Endometrial microvascular endothelial cells (primary cell): ENCODE results near the gene IL36RN. TPM values are rescaled to one million over a fixed set of nuclear protein-coding genes. Genes with fewer than 3 reads are reported as not detected.
"Not testable (repeated sequence)": the region's sequence is repeated elsewhere in the genome, so short reads cannot be mapped to it uniquely, and the experiment has no call there.

Experiments used
- in situ Hi-C: cut with HindIII; loops from 2 replicates; pipeline ENCODE4 v1.10.0; 2017; ENCODE audit warnings: low sequenced_read_pairs, low pct_unique_long_range_greater_than_20kb; ENCODE audit errors: inconsistent ontology term
- total RNA-seq: library from RNA; depleted of rRNA; stranded (reverse); fragments of >200 nt; gene quantifications from one replicate; pipeline ENCODE4 v1.2.3, GENCODE V29; 2015; ENCODE audit errors: inconsistent ontology term

IL36RN gene
- total RNA-seq, 1 donor from 2014 or later, result not detected

- in situ Hi-C loops, result no loop called here
Observed at GRCh38 chr2:113089916-113090315, 30.9 kb downstream of the IL36RN start.

- in situ Hi-C loops, result no loop called here
Observed at GRCh38 chr2:113091231-113091896, 32.4 kb downstream of the IL36RN start.

GRCh38 chr2:113092864-113093612, 34.0 kb downstream of the IL36RN start:
- in situ Hi-C loops, result no loop called here

GRCh38 chr2:113093613-113093977, 34.6 kb downstream of the IL36RN start:
- in situ Hi-C loops, result no loop called here

- in situ Hi-C loops, result not testable (repeated sequence)
Observed at GRCh38 chr2:113096306-113096705, 37.3 kb downstream of the IL36RN start.

- in situ Hi-C loops, result not testable (repeated sequence)
Observed at GRCh38 chr2:113096842-113097618, 38.0 kb downstream of the IL36RN start.

- in situ Hi-C loops, result no loop called here
Observed at GRCh38 chr2:113098041-113098440, 39.0 kb downstream of the IL36RN start.

GRCh38 chr2:113098532-113098931, 39.5 kb downstream of the IL36RN start:
- in situ Hi-C loops, result no loop called here

- in situ Hi-C loops, result no loop called here
Observed at GRCh38 chr2:113102133-113102532, 43.1 kb downstream of the IL36RN start.

- in situ Hi-C loops, result no loop called here
Observed at GRCh38 chr2:113103277-113103676, 44.3 kb downstream of the IL36RN start.

GRCh38 chr2:113104054-113104611, 45.1 kb downstream of the IL36RN start:
- in situ Hi-C loops, result no loop called here

- in situ Hi-C loops, result no loop called here
Observed at GRCh38 chr2:113105047-113105785, 46.2 kb downstream of the IL36RN start.

GRCh38 chr2:113111121-113111520, 52.1 kb downstream of the IL36RN start:
- in situ Hi-C loops, result no loop called here

GRCh38 chr2:113111823-113112287, 52.9 kb downstream of the IL36RN start:
- in situ Hi-C loops, result no loop called here

GRCh38 chr2:113112441-113112840, 53.4 kb downstream of the IL36RN start:
- in situ Hi-C loops, result no loop called here

- in situ Hi-C loops, result no loop called here
Observed at GRCh38 chr2:113112871-113113270, 53.9 kb downstream of the IL36RN start.

- in situ Hi-C loops, result no loop called here
Observed at GRCh38 chr2:113113807-113114206, 54.8 kb downstream of the IL36RN start.
